Loucy (cell line): ENCODE results near the gene FAR2.

Experiments used
- H2AFZ ChIP-seq: fragments of 200-600 bp; sonication (generic); 2 replicates; pipeline ENCODE4 v1.6.0; 2016; ENCODE audit warnings: antibody characterized with exemption, mild to moderate bottlenecking, low read length, moderate library complexity
- H3F3A ChIP-seq: fragments of 200-600 bp; 2 replicates; pipeline ENCODE4 v1.6.0; 2016; ENCODE audit warnings: antibody characterized with exemption, low read depth, mild to moderate bottlenecking
- H3K27me3 ChIP-seq: fragments of 200-600 bp; sonication (generic); 2 replicates; pipeline ENCODE4 v1.6.1; 2014; ENCODE audit warnings: low read length, mild to moderate bottlenecking; ENCODE audit not compliant: insufficient read depth, poor library complexity, severe bottlenecking
- H3K36me3 ChIP-seq: fragments of 200-600 bp; sonication (generic); 2 replicates; pipeline ENCODE4 v1.6.1; 2016; ENCODE audit warnings: low read length; ENCODE audit not compliant: insufficient read depth
- H3K4me1 ChIP-seq: fragments of 200-600 bp; sonication (generic); 2 replicates; pipeline ENCODE4 v1.5.1; 2014; ENCODE audit warnings: low read length, mild to moderate bottlenecking; ENCODE audit not compliant: insufficient read depth, poor library complexity, severe bottlenecking
- H3K4me2 ChIP-seq: fragments of 200-600 bp; sonication (generic); 2 replicates; pipeline ENCODE4 v1.6.0; 2014; ENCODE audit warnings: antibody characterized with exemption, low read length, low read depth, mild to moderate bottlenecking; ENCODE audit not compliant: poor library complexity, severe bottlenecking
- H3K4me3 ChIP-seq: fragments of 200-600 bp; sonication (generic); 2 replicates; pipeline ENCODE4 v1.5.1; 2014; ENCODE audit warnings: low read length, mild to moderate bottlenecking, mixed read lengths; ENCODE audit not compliant: poor library complexity, severe bottlenecking
- H3K79me2 ChIP-seq: fragments of 200-600 bp; sonication (generic); 2 replicates; pipeline ENCODE4 v1.6.1; 2014; ENCODE audit warnings: low read length; ENCODE audit not compliant: insufficient read depth
- H3K9ac ChIP-seq: fragments of 200-600 bp; sonication (generic); 2 replicates; pipeline ENCODE4 v1.6.0; 2014; ENCODE audit warnings: mild to moderate bottlenecking, low read depth, low read length, moderate library complexity; ENCODE audit not compliant: poor library complexity, severe bottlenecking
- H3K9me2 ChIP-seq: fragments of 200-600 bp; sonication (generic); replicated peaks from 2 replicates; pipeline ENCODE4 v1.6.1; 2016; ENCODE audit warnings: low read depth, low read length, mixed read lengths
- H3K9me3 ChIP-seq: fragments of 200-600 bp; sonication (generic); 2 replicates; pipeline ENCODE4 v1.6.1; 2014; ENCODE audit warnings: mild to moderate bottlenecking, antibody characterized with exemption, low read length, low read depth; ENCODE audit not compliant: insufficient read depth
- H4K20me1 ChIP-seq: fragments of 200-600 bp; sonication (generic); 2 replicates; pipeline ENCODE4 v1.6.0; 2014; ENCODE audit warnings: antibody characterized with exemption, low read length, mild to moderate bottlenecking; ENCODE audit not compliant: insufficient read depth, poor library complexity, severe bottlenecking
- EZH2phosphoT487 ChIP-seq: fragments of 200-600 bp; IDR thresholded peaks from 2 replicates; pipeline ENCODE4 v1.6.1; 2018; ENCODE audit warnings: antibody characterized with exemption, mild to moderate bottlenecking, moderate library complexity, borderline replicate concordance
- TF ChIP-seq, protein P1 (sequence below): fragments of 200-600 bp; sonication (generic); conservative IDR thresholded peaks from 2 replicates; pipeline ENCODE4 v1.5.1; 2014; ENCODE audit warnings: mild to moderate bottlenecking, antibody characterized with exemption, low read length

Gene FAR2

DNA sequence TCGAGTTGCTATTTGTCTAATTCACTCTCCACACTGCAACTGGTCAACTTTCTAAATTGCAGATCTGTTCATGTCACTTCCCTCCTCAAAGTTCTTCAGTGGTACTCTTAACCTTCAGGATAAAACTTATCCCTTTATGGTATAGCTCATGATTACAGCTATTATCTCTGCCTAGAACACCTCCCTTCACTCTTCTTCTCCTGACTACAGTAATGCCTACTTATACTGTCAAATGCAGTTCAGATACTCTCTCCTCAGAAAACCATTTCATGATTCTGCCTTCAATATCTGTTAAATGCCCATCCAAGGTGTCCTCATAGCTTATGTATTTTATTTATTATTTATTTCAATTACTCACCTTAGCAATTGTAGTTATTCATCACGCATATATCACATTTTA is 85.5 kb downstream of the FAR2 start:
- Histone ChIP-seq H3K27me3 (no peaks in the 10 kb centered on the region), H3K36me3 (peaks cover 4% of the 10 kb centered on the region; the same call in 1 of the 2 replicates), H3K79me2 (no peaks in the 10 kb centered on the region), H3K4me2 (no peak overlapping the region), H3K4me1 (peaks cover 13% of the 10 kb centered on the region), H3K9me3 (no peaks in the 10 kb centered on the region), H3K4me3 (no peak overlapping the region), H2AFZ (no peak overlapping the region), H4K20me1 (no peaks in the 10 kb centered on the region), H3K9me2 (no peaks in the 10 kb centered on the region), H3F3A (no peaks in the 10 kb centered on the region), H3K9ac (no peak overlapping the region)
- no peak for TF ChIP-seq EZH2phosphoT487
- TF ChIP-seq, protein P1, sequence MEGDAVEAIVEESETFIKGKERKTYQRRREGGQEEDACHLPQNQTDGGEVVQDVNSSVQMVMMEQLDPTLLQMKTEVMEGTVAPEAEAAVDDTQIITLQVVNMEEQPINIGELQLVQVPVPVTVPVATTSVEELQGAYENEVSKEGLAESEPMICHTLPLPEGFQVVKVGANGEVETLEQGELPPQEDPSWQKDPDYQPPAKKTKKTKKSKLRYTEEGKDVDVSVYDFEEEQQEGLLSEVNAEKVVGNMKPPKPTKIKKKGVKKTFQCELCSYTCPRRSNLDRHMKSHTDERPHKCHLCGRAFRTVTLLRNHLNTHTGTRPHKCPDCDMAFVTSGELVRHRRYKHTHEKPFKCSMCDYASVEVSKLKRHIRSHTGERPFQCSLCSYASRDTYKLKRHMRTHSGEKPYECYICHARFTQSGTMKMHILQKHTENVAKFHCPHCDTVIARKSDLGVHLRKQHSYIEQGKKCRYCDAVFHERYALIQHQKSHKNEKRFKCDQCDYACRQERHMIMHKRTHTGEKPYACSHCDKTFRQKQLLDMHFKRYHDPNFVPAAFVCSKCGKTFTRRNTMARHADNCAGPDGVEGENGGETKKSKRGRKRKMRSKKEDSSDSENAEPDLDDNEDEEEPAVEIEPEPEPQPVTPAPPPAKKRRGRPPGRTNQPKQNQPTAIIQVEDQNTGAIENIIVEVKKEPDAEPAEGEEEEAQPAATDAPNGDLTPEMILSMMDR: no peak

DNA sequence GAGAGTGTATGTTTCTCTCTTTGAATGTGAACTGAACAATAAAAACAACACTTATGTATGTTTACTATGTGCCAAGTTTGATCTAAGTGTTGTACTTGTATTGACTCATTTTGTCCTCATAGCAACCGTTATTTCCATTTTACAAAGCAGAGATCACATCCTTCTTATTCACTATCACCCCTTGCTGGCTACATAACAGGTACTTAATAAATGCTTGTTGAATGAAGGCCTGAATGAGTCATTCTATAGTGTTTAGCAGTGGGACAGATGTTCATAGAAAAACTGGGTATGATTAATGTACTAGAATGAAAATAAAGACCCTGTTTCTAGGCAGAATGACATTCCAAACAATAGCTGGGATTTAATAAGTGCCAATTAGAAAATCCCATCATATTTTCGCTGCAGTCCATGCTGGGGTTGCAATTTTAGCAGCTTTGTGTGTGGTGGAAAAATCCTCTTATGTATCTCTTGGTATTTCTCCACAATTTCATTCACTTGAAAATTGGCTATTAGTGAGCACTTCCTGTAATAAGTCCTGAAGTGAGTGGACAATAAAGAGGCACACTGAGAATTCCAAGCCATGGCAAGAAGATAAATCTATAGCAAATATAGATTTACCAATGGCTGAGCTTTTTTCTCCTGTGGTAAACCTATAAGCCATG is 86.0 kb downstream of the FAR2 start:
- TF ChIP-seq EZH2phosphoT487: no peak
- TF ChIP-seq, protein P1: no peak
- H3K9me2 ChIP-seq: no peaks in the 10 kb centered on the region
- no peak overlapping the region for H3K4me2 ChIP-seq
- no peak overlapping the region for H2AFZ ChIP-seq
- peaks cover 18% of the 10 kb centered on the region for H3K4me1 ChIP-seq
- no peaks in the 10 kb centered on the region for H4K20me1 ChIP-seq
- no peak overlapping the region for H3K9ac ChIP-seq
- peaks cover under 1% of the 10 kb centered on the region; the same call in 1 of the 2 replicates for H3K79me2 ChIP-seq
- no peaks in the 10 kb centered on the region for H3K9me3 ChIP-seq
- H3K27me3 ChIP-seq: no peaks in the 10 kb centered on the region
- H3K4me3 ChIP-seq: no peak overlapping the region
- no peaks in the 10 kb centered on the region for H3F3A ChIP-seq
- peaks cover under 1% of the 10 kb centered on the region; the same call in 1 of the 2 replicates for H3K36me3 ChIP-seq

DNA sequence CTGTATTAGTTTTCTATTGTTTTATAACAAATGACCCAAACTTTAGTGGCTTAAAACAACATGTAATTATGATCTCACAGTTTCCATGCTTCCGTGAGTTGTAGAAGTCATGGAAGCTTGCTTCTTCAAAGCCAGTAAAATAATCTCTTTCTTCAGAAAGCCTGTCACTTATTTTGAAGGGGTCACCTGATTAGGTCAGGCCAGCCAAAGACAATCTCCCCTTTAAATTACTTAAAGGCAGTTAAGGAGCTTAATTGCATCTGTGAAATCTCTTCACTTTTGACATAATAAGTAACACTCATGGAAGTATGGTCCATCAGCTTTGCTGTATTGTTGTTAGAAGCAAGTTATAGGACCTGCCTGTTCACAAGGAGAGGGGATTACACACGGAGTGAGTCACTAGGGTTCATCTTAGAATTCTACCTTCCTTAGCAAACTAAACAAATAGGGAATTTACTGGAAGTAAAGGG is 89.8 kb downstream of the FAR2 start:
- no peak for TF ChIP-seq EZH2phosphoT487
- TF ChIP-seq, protein P1: no peak
- no peak overlapping the region for H3K9ac ChIP-seq
- H3K79me2 ChIP-seq: peaks cover 4% of the 10 kb centered on the region; the same call in 1 of the 2 replicates
- H3F3A ChIP-seq: peaks cover 6% of the 10 kb centered on the region; the same call in 1 of the 2 replicates
- no peak overlapping the region for H2AFZ ChIP-seq
- no peaks in the 10 kb centered on the region for H4K20me1 ChIP-seq
- no peaks in the 10 kb centered on the region for H3K9me2 ChIP-seq
- no peaks in the 10 kb centered on the region for H3K9me3 ChIP-seq
- H3K4me1 ChIP-seq: peaks cover 50% of the 10 kb centered on the region
- H3K4me2 ChIP-seq: no peak overlapping the region
- H3K27me3 ChIP-seq: no peaks in the 10 kb centered on the region
- H3K4me3 ChIP-seq: no peak overlapping the region
- no peaks in the 10 kb centered on the region for H3K36me3 ChIP-seq
